A549 (cell line): ENCODE measurements around the gene ESYT2. TPM values are rescaled to one million over a fixed set of nuclear protein-coding genes. Genes with fewer than 3 reads are reported as not detected.

Source experiments
- ATAC-seq, 2 experiments: fragments of 200-7000 bp in 1 of 2; fragments of >200 bp in 1 of 2; cut with Nextera tagmentation in 1 of 2; cut with Tn5 transposase in 1 of 2; 3 replicates each; pipeline versions ENCODE4 v1.8.0 to v1.9.1; 2018 to 2020; ENCODE audit warnings: mild to moderate bottlenecking in 1 of 2, moderate library complexity in 1 of 2
- CTCF ChIA-PET: fragments of 300-600 bp; sonication (Branson Sonifier 250); formaldehyde crosslinking; extraction: SDS; loops from one replicate; lab custom pipeline; 2021; ENCODE audit warnings: antibody characterized with exemption, inconsistent platforms; lab: Yijun Ruan, JAX
- POLR2A ChIA-PET: fragments of 350-600 bp; formaldehyde crosslinking; extraction: SDS; loops from one replicate; lab custom pipeline; 2021; ENCODE audit warnings: antibody characterized with exemption, inconsistent platforms; lab: Yijun Ruan, JAX
- DNase-seq, 2 experiments: peaks; one replicate each; pipeline versions ENCODE4 v3.0.0 to v3.0.0-alpha.2; 2011 to 2016; ENCODE audit warnings: low read depth in 1 of 2, low spot score in 1 of 2
- FAIRE-seq: peaks from 2 replicates; lab custom pipeline; 2011; peaks lifted over from hg19 to GRCh38; lab: Jason Lieb, UNC
- H3K27ac ChIP-seq, 2 experiments: fragments of >200 bp; sonication (Bioruptor Twin); formaldehyde crosslinking; 3 replicates each; pipeline ENCODE4 v1.5.1; 2016 to 2017
- H3K4me1 ChIP-seq: fragments of >200 bp; sonication (Bioruptor Twin); formaldehyde crosslinking; 3 replicates; pipeline ENCODE4 v1.6.1; 2016
- H3K4me2 ChIP-seq: fragments of >200 bp; sonication (Bioruptor Twin); formaldehyde crosslinking; 3 replicates; pipeline ENCODE4 v1.6.1; 2016
- H3K4me3 ChIP-seq: fragments of >200 bp; sonication (Bioruptor Twin); formaldehyde crosslinking; 3 replicates; pipeline ENCODE4 v1.5.1; 2016
- H3K9me3 ChIP-seq: fragments of >200 bp; sonication (Bioruptor Twin); formaldehyde crosslinking; 3 replicates; pipeline ENCODE4 v1.6.1; 2016
- CBX8 ChIP-seq: fragments of 200-600 bp; sonication (generic); IDR thresholded peaks from 2 replicates; pipeline ENCODE4 v1.6.1; 2016
- EHF ChIP-seq: fragments of 250-450 bp; sonication (Bioruptor Pico); IDR thresholded peaks from 2 replicates; pipeline ENCODE4 v1.5.0; 2020; ENCODE audit warnings: mild to moderate bottlenecking
- EP300 ChIP-seq, 2 experiments: fragments of >200 bp; sonication (Bioruptor Twin); formaldehyde crosslinking; IDR thresholded peaks; 2 replicates in 1 of 2; 3 replicates in 1 of 2; pipeline ENCODE4 v1.6.1; 2016 to 2017
- FOXS1 ChIP-seq: fragments of 250-450 bp; sonication (Bioruptor Pico); IDR thresholded peaks from 2 replicates; pipeline ENCODE4 v1.5.0; 2020; ENCODE audit warnings: mild to moderate bottlenecking, moderate library complexity
- GATA3 ChIP-seq: IDR thresholded peaks from 2 replicates; pipeline ENCODE4 v1.6.1; 2012; ENCODE audit warnings: borderline replicate concordance
- HOXA7 ChIP-seq: fragments of 250-450 bp; sonication (Bioruptor Pico); IDR thresholded peaks from 2 replicates; pipeline ENCODE4 v1.5.0; 2020; ENCODE audit warnings: mild to moderate bottlenecking, moderate library complexity
- KDM1A ChIP-seq: fragments of 200-600 bp; sonication (generic); IDR thresholded peaks from 2 replicates; pipeline ENCODE4 v1.6.1; 2016; ENCODE audit warnings: low read depth, mild to moderate bottlenecking
- MAZ ChIP-seq: fragments of 150-350 bp; IDR thresholded peaks from 2 replicates; pipeline ENCODE4 v1.6.1; 2014; ENCODE audit warnings: antibody characterized with exemption, low read depth, low read length, borderline replicate concordance
- PBX3 ChIP-seq: IDR thresholded peaks from 2 replicates; pipeline ENCODE4 v1.6.1; 2012
- RAD21 ChIP-seq, 2 experiments: fragments of >200 bp in 1 of 2; sonication (Bioruptor Twin) in 1 of 2; formaldehyde crosslinking in 1 of 2; IDR thresholded peaks in 1 of 2; conservative IDR thresholded peaks in 1 of 2; 2 replicates in 1 of 2; 3 replicates in 1 of 2; pipeline ENCODE4 v1.6.1; 2012 to 2018; ENCODE audit warnings: inconsistent platforms in 1 of 2
- USF2 ChIP-seq: fragments of 450-650 bp; IDR thresholded peaks from 2 replicates; pipeline ENCODE4 v1.6.1; 2014; ENCODE audit warnings: antibody characterized with exemption
- ZNF302 ChIP-seq: fragments of 250-450 bp; sonication (Bioruptor Pico); IDR thresholded peaks from 2 replicates; pipeline ENCODE4 v1.9.0; 2021; ENCODE audit warnings: inconsistent platforms, mild to moderate bottlenecking, moderate library complexity
- ZSCAN20 ChIP-seq: fragments of 250-450 bp; sonication (Bioruptor Pico); IDR thresholded peaks from 2 replicates; pipeline ENCODE4 v1.8.0; 2022; ENCODE audit warnings: mild to moderate bottlenecking, moderate library complexity
- WGBS: methylation state at CpG from one replicate; pipeline ENCODE4 v1.1.6; 2017; ENCODE audit errors: missing lambda C conversion rate; 5-methylcytosine and 5-hydroxymethylcytosine counted together
- polyA plus RNA-seq, 4 experiments: library from polyadenylated mRNA; depleted of rRNA in 3 of 4; stranded (reverse); fragments of >200 nt; fragmentation: RNase III in 1 of 4; extraction: RNeasy Plus Mini Kit Qiagen cat#74134 plus additional on column Dnase treatment in 1 of 4; gene quantifications; 2 replicates in 3 of 4; 3 replicates in 1 of 4; pipeline ENCODE4 v1.2.3, GENCODE V29; 2011 to 2017
- TF ChIP-seq, protein P1 (sequence below): fragments of 250-450 bp; sonication (Bioruptor Pico); IDR thresholded peaks from 2 replicates; pipeline ENCODE4 v1.5.0; 2020; ENCODE audit warnings: low read depth, mild to moderate bottlenecking, moderate library complexity
- TF ChIP-seq, protein P2 (sequence below): fragments of >200 bp; sonication (Bioruptor Twin); formaldehyde crosslinking; IDR thresholded peaks from 2 replicates; pipeline ENCODE4 v1.6.1; 2016

The ESYT2 gene
- polyA plus RNA-seq, 2 of the 4 experiments (the other 2 are of a cell fraction): 45.8 to 77.0 TPM

DNA sequence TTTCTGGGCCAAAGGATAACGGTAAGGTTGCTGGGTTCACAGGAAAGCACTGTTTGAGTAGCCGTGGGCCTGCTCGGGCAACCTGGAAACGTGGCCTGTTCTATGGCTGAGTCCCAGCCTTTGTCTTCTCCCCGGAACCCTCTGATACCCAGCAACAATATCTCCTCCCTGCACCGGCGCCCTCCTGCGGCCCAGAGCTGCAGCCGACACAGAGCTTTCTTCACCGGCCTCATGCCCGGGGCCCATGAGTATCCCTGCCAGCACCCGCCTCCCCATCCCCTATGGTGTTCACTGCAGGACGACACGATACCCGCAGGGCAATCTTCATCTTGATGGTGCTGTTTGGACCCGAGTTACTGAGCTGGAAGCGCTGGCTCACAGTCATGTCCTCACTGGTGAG lies 86.1 kb downstream of the ESYT2 start:
- FAIRE-seq (no peak), DNase-seq (no peak), ATAC-seq (no peak)
- no peaks in the 10 kb centered on the region for H3K9me3 ChIP-seq
- TF ChIP-seq, protein P1, sequence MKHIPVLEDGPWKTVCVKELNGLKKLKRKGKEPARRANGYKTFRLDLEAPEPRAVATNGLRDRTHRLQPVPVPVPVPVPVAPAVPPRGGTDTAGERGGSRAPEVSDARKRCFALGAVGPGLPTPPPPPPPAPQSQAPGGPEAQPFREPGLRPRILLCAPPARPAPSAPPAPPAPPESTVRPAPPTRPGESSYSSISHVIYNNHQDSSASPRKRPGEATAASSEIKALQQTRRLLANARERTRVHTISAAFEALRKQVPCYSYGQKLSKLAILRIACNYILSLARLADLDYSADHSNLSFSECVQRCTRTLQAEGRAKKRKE: no peak
- TF ChIP-seq RAD21 (conservative IDR thresholded peaks at IDR 0.05 in 1 of 2, IDR thresholded peaks at IDR 0.05 in 1 of 2) (no peak), MAZ (no peak), ZSCAN20 (CRISPR knock-in tag) (no peak), ZNF302 (CRISPR knock-in tag) (no peak), EP300 (IDR thresholded peaks at IDR 0.05) (no peak)
- ChIA-PET POLR2A (no interaction called here), CTCF (interaction anchor here (0.9 to 4.0 kb wide), 4 partner anchors 13 to 142 kb away, joined by 3 to 13 read pairs (median 4); no protein-coding TSS in a partner anchor)
- no peak overlapping the region for H3K4me2 ChIP-seq
- H3K27ac ChIP-seq: no peak overlapping the region
- peaks cover 28% of the 10 kb centered on the region for H3K4me1 ChIP-seq
- WGBS: 94% methylated on average over 13 of the region's 17 CpGs
- H3K4me3 ChIP-seq: no peak overlapping the region

- TF ChIP-seq EHF (CRISPR knock-in tag) (no peak), CBX8 (no peak), GATA3 (no peak), KDM1A (no peak), HOXA7 (CRISPR knock-in tag) (no peak), USF2 (no peak)
- TF ChIP-seq, protein P2, sequence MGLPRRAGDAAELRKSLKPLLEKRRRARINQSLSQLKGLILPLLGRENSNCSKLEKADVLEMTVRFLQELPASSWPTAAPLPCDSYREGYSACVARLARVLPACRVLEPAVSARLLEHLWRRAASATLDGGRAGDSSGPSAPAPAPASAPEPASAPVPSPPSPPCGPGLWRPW: no peak
- no peaks in the 10 kb centered on the region for H3K9me3 ChIP-seq
- CTCF ChIA-PET: interaction anchor here (0.7 to 4.0 kb wide), 7 partner anchors 12 to 77 kb away, joined by 3 to 13 read pairs (median 4); no protein-coding TSS in a partner anchor
- no peak for DNase-seq
- peak overlapping the region in 1 of 2 experiments; percentile 81; a peak in 3 of 6 replicates for H3K27ac ChIP-seq
- 93% methylated on average over 19 of the region's 19 CpGs for WGBS
- no peak for ATAC-seq
- no peak for FAIRE-seq
- H3K4me2 ChIP-seq: no peak overlapping the region
- no peak overlapping the region for H3K4me3 ChIP-seq
- peaks cover 28% of the 10 kb centered on the region for H3K4me1 ChIP-seq
- POLR2A ChIA-PET: interaction anchor here (1.0 kb wide), 1 partner anchor 37 kb away, joined by 4 read pairs; the partner anchor contains the start of gene NCAPG2
Observed at GRCh38 chr7:158742065-158742821, 87.1 kb downstream of the ESYT2 start.

DNA sequence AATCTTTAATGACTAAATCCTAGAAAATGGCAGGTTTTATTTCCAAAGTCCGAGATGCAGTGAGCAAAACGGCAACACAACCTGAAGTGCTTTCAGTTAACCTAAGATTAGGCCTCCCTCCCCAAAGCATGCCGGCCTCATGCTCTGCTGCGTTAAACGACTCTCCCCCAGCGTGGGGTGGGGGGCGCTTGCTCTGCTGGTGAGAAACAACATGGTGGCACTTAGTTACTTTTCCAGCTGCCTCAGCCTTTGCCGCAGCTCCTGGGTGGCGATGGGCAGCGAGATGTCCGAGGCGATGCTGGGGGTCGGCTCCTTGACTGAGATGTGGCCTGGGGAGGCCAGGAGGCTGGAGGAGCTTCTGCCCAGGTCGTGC lies 88.0 kb downstream of the ESYT2 start:
- FAIRE-seq: no peak
- no peak overlapping the region for H3K4me3 ChIP-seq
- DNase-seq: no peak
- H3K27ac ChIP-seq: peak overlapping the region; percentile 72 to 81
- TF ChIP-seq, protein P1: no peak
- TF ChIP-seq GATA3: no peak
- no peak for TF ChIP-seq PBX3
- TF ChIP-seq FOXS1 (CRISPR knock-in tag): no peak
- H3K9me3 ChIP-seq: no peaks in the 10 kb centered on the region
- ChIA-PET POLR2A (interaction anchor here (0.6 to 1.0 kb wide), 3 partner anchors 32 to 37 kb away, joined by 4 to 5 read pairs (median 4); partner anchors contain the start of gene NCAPG2), CTCF (interaction anchor here (1.0 to 4.0 kb wide), 6 partner anchors 10 to 78 kb away, joined by 3 to 13 read pairs (median 6); no protein-coding TSS in a partner anchor)
- peak overlapping the region; percentile 66 for H3K4me2 ChIP-seq
- H3K4me1 ChIP-seq: peaks cover 28% of the 10 kb centered on the region
- peak; percentile 5 to 17; a peak in 3 of 6 replicates for ATAC-seq
- WGBS: 80% methylated on average over 14 of the region's 14 CpGs
